Fibroblast of peridontal ligament (primary cell): Measurements from ENCODE around the gene OR5A1.
"Not testable (repeated sequence)": the region's sequence is repeated elsewhere in the genome, so short reads cannot be mapped to it uniquely, and the experiment has no call there.

Experiments
- DNase-seq: peaks from one replicate; pipeline ENCODE4 v3.0.0-alpha.2; 2010; ENCODE audit errors: extremely low read depth

OR5A1 gene

GRCh38 chr11:59436169-59436568 is at the start of gene OR5A1:
OR5A1 (plus strand) TSS chr11:59436469; CDS start chr11:59443169, 6,700 bp downstream.
- no peak for DNase-seq

GRCh38 chr11:59394186-59394585 is 42.1 kb upstream of the OR5A1 start:
- DNase-seq, result no peak

GRCh38 chr11:59400461-59401261 is 35.6 kb upstream of the OR5A1 start:
- no peak for DNase-seq

GRCh38 chr11:59401262-59401552 is 35.1 kb upstream of the OR5A1 start:
- DNase-seq, result no peak

GRCh38 chr11:59403546-59403945 is 32.7 kb upstream of the OR5A1 start:
- no peak for DNase-seq

GRCh38 chr11:59413646-59414045 is 22.6 kb upstream of the OR5A1 start:
- DNase-seq, result no peak

GRCh38 chr11:59415111-59415510 is 21.2 kb upstream of the OR5A1 start:
- no peak for DNase-seq

- no peak for DNase-seq
Observed at GRCh38 chr11:59416613-59417012, 19.7 kb upstream of the OR5A1 start.

- no peak for DNase-seq
Observed at GRCh38 chr11:59417023-59417422, 19.2 kb upstream of the OR5A1 start.

- no peak for DNase-seq
Observed at GRCh38 chr11:59418156-59418555, 18.1 kb upstream of the OR5A1 start.

GRCh38 chr11:59423835-59424234 is 12.4 kb upstream of the OR5A1 start:
- DNase-seq, result no peak

GRCh38 chr11:59425131-59425530 is 11.1 kb upstream of the OR5A1 start:
- DNase-seq, result no peak

- no peak for DNase-seq
Observed at GRCh38 chr11:59426361-59427067, 9.8 kb upstream of the OR5A1 start, which contains the start of gene OR5A2. OR5A2 (minus strand) TSS chr11:59426413; CDS start chr11:59422953, 3,460 bp downstream.

GRCh38 chr11:59427068-59427382 is 9.2 kb upstream of the OR5A1 start:
- DNase-seq, result no peak

- peak; percentile 58 for DNase-seq
Observed at GRCh38 chr11:59429924-59430516, 6.2 kb upstream of the OR5A1 start.

GRCh38 chr11:59437770-59438169 is 1.5 kb downstream of the OR5A1 start:
- no peak for DNase-seq

GRCh38 chr11:59445624-59446023 is 9.4 kb downstream of the OR5A1 start:
- not testable (repeated sequence) for DNase-seq

GRCh38 chr11:59448484-59448883 is 12.2 kb downstream of the OR5A1 start:
- DNase-seq, result no peak

- no peak for DNase-seq
Observed at GRCh38 chr11:59456661-59457060, 20.4 kb downstream of the OR5A1 start, which contains the start of gene OR4D6. OR4D6 (plus strand) TSS chr11:59456961; CDS start chr11:59456961, 0 bp downstream.

- DNase-seq, result no peak
Observed at GRCh38 chr11:59459916-59460315, 23.6 kb downstream of the OR5A1 start.

- DNase-seq, result no peak
Observed at GRCh38 chr11:59463190-59463641, 26.9 kb downstream of the OR5A1 start.

- DNase-seq, result no peak
Observed at GRCh38 chr11:59473015-59473414, 36.7 kb downstream of the OR5A1 start, which contains the start of gene OR4D10. OR4D10 (plus strand) TSS chr11:59473315; CDS start chr11:59477430, 4,115 bp downstream.

- no peak for DNase-seq
Observed at GRCh38 chr11:59475176-59475575, 38.9 kb downstream of the OR5A1 start.
